CD4-positive, alpha-beta T cell treated with Interleukin-17A for 4 hours (primary cell): ENCODE measurements around the gene SEPTIN1.
"Not testable (repeated sequence)": the region's sequence is repeated elsewhere in the genome, so short reads cannot be mapped to it uniquely, and the experiment has no call there.

Experiments used
- DNase-seq: peaks from one replicate; pipeline ENCODE4 v3.0.0-alpha.2; 2020; ENCODE audit warnings: mixed read lengths

The SEPTIN1 gene

GRCh38 chr16:30337964-30338357 lies 44.4 kb downstream of the SEPTIN1 start:
- DNase-seq: not testable (repeated sequence)

DNA sequence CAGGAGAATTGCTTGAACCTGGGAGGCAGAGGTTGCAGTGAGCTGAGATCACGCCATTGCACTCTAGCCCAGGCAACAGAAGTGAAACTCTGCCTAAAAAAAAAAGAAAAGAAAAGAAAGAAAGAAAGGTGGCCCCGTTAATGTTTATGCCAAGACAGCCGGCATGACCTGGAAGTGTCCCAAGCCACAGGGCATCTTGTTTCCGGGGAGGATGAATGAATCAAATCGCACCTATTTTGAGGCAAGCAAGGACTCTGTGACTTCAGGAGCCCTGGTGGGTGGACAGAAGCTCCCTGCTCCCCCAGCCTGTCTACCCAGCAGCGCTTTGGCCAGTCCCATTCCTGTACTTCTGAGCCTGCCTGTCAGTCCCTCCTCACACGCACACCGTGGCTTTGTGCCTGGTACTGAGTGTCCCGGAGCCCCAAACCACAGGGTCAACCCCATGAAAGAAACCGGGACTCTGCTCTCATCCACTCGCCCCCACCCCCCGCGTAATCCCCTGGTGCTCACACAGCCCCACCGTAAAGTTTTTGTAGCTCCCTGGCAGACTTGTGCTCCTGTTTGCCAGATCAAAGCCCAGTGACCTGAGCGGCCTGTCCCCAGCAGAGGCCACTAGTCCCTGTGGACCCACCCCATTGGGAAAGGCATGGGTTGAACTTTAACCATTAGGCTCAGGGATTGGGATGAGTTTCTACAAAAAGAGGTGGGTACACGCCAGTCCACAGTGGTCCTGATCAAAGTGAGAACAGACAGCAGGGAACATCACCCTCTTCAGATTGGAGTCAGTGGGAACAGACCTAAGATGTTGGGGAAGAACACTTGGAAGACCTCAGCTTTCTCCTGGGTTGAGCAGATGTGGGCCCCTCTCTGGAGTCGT lies 46.5 kb downstream of the SEPTIN1 start:
- peak; percentile 43 for DNase-seq

GRCh38 chr16:30335028-30335597 lies 47.2 kb downstream of the SEPTIN1 start:
- DNase-seq: peak; percentile 83

DNA sequence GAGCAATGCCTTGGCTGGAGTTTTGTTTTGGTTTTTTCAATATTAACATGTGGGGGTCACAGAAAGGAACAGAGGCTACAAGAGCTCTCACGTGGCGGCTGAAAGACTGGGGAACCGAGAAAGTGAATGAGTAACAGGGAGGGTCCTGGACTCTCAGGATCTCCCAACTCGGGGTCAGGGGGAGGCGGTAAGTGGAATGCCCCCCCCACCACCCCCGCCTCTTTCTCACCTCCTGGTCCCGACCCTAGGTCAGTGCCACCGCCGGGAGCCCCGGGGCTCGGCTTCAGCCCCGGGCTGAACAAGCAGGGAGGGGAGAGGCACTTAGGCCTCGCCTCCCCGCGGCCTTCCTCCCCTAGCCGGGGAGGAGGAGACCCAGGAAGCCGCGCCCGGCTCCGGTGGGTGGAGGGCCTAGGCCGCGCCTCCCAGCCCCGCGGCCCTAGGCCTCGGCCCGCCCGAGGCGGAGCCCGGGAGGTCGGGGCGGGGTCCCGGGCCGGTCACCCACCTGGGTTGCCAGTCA lies 47.8 kb downstream of the SEPTIN1 start:
- peak; percentile 86 for DNase-seq
